RWPE2 (cell line): ENCODE results near the gene RPTOR.

ENCODE experiments used
- ATAC-seq: fragments of 200-7000 bp; cut with Tn5 transposase; 3 replicates; pipeline ENCODE4 v1.9.1; 2021; ENCODE audit warnings: low read depth
- DNase-seq: peaks from one replicate; pipeline ENCODE4 v3.0.0-alpha.2; 2020; ENCODE audit warnings: low spot score
- H3K27ac ChIP-seq: fragments of 450-650 bp; 2 replicates; pipeline ENCODE4 v1.5.1; 2017; ENCODE audit warnings: mild to moderate bottlenecking; ENCODE audit not compliant: poor library complexity, severe bottlenecking
- H3K27me3 ChIP-seq: fragments of 250-450 bp; sonication (Bioruptor Pico); 2 replicates; pipeline ENCODE4 v1.5.1; 2021; ENCODE audit warnings: mild to moderate bottlenecking, moderate library complexity; ENCODE audit not compliant: insufficient read depth, poor library complexity, severe bottlenecking
- H3K36me3 ChIP-seq: fragments of 250-450 bp; sonication (Bioruptor Pico); 2 replicates; pipeline ENCODE4 v1.5.1; 2020; ENCODE audit warnings: low read depth, mild to moderate bottlenecking, moderate library complexity
- H3K4me1 ChIP-seq: fragments of 250-450 bp; sonication (Bioruptor Pico); 2 replicates; pipeline ENCODE4 v1.5.1; 2021; ENCODE audit warnings: mild to moderate bottlenecking, moderate library complexity; ENCODE audit not compliant: insufficient read depth, poor library complexity, severe bottlenecking
- H3K4me3 ChIP-seq: fragments of 250-450 bp; sonication (Bioruptor Pico); 2 replicates; pipeline ENCODE4 v1.5.1; 2021; ENCODE audit warnings: mild to moderate bottlenecking, moderate library complexity; ENCODE audit not compliant: severe bottlenecking
- H3K9me3 ChIP-seq: fragments of 250-450 bp; sonication (Bioruptor Pico); 2 replicates; pipeline ENCODE4 v1.5.1; 2021; ENCODE audit warnings: mild to moderate bottlenecking, moderate library complexity; ENCODE audit not compliant: severe bottlenecking
- CTCF ChIP-seq: fragments of 450-650 bp; IDR thresholded peaks from one replicate; pipeline ENCODE4 v1.5.1; 2017; ENCODE audit warnings: mild to moderate bottlenecking, moderate library complexity; ENCODE audit not compliant: poor library complexity, severe bottlenecking

RPTOR gene

GRCh38 chr17:80782536-80783427, 238.1 kb downstream of the RPTOR start:
- Histone ChIP-seq H3K4me1 (peaks cover 19% of the 10 kb centered on the region), H3K36me3 (no peaks in the 10 kb centered on the region; the same call in 1 of the 2 replicates), H3K27me3 (no peaks in the 10 kb centered on the region), H3K27ac (no peak overlapping the region), H3K9me3 (no peaks in the 10 kb centered on the region), H3K4me3 (no peak overlapping the region)
- TF ChIP-seq CTCF, result no peak
- DNase-seq (no peak), ATAC-seq (no peak)

GRCh38 chr17:80783486-80783885, 238.8 kb downstream of the RPTOR start:
- DNase-seq (no peak), ATAC-seq (no peak)
- no peaks in the 10 kb centered on the region for H3K27me3 ChIP-seq
- no peaks in the 10 kb centered on the region for H3K36me3 ChIP-seq
- H3K4me3 ChIP-seq, result no peak overlapping the region
- no peak overlapping the region for H3K27ac ChIP-seq
- no peaks in the 10 kb centered on the region for H3K9me3 ChIP-seq
- peaks cover 23% of the 10 kb centered on the region for H3K4me1 ChIP-seq
- TF ChIP-seq CTCF, result no peak

GRCh38 chr17:80783971-80784370, 239.3 kb downstream of the RPTOR start:
- H3K27ac ChIP-seq, result no peak overlapping the region
- no peak for ATAC-seq
- peaks cover 27% of the 10 kb centered on the region for H3K4me1 ChIP-seq

GRCh38 chr17:80785477-80786178, 241.0 kb downstream of the RPTOR start:
- no peaks in the 10 kb centered on the region for H3K9me3 ChIP-seq
- ATAC-seq, result no peak
- H3K36me3 ChIP-seq, result no peaks in the 10 kb centered on the region
- TF ChIP-seq CTCF, result no peak
- H3K4me3 ChIP-seq, result no peak overlapping the region
- no peak overlapping the region for H3K27ac ChIP-seq
- peaks cover 31% of the 10 kb centered on the region for H3K4me1 ChIP-seq
- no peak for DNase-seq
- H3K27me3 ChIP-seq, result no peaks in the 10 kb centered on the region

More at GRCh38 chr17:80783971-80784370, 239.3 kb downstream of the RPTOR start:
- Histone ChIP-seq H3K27me3 (no peaks in the 10 kb centered on the region), H3K9me3 (no peaks in the 10 kb centered on the region), H3K4me3 (no peak overlapping the region), H3K36me3 (no peaks in the 10 kb centered on the region)
- TF ChIP-seq CTCF, result no peak
- DNase-seq, result no peak
